ENCODE results near the gene COLGALT1. TPM values are rescaled to one million over a fixed set of nuclear protein-coding genes. Genes with fewer than 3 reads are reported as not detected.
A peak's percentile ranks its signal among the peaks of the same experiment; 100 is the strongest.

The COLGALT1 gene
- total and polyA plus RNA-seq, 9 of the 15 experiments (the other 6 are each of a cell fraction or from before 2014, with no cell fraction given): 4.9 to 119 (median 82.6) TPM

GRCh38 chr19:17605761-17606589 lies 50.5 kb downstream of the COLGALT1 start (continued):
- TF ChIP-seq ZNF609 (CRISPR knock-in tag; IDR thresholded peaks at IDR 0.05; ENCODE audit: borderline replicate concordance): peak; percentile 80; the same call in 1 of the 2 replicates
- no peak for TF ChIP-seq PRPF4 (IDR thresholded peaks at IDR 0.05; ENCODE audit: insufficient read depth, low read depth, low read length, poor library complexity, severe bottlenecking)
- peak; percentile 98 for TF ChIP-seq TFAP4 (CRISPR knock-in tag; IDR thresholded peaks at IDR 0.05; ENCODE audit: borderline replicate concordance)
- TF ChIP-seq TRIM25 (IDR thresholded peaks at IDR 0.05; ENCODE audit: borderline replicate concordance): no peak
- TF ChIP-seq NCOA6 (IDR thresholded peaks at IDR 0.05): no peak
- no peak for TF ChIP-seq CUX1 (CRISPR knock-in tag; IDR thresholded peaks at IDR 0.05)
- TF ChIP-seq ZNF76 (CRISPR knock-in tag; IDR thresholded peaks at IDR 0.05; ENCODE audit: borderline replicate concordance): no peak
- TF ChIP-seq ZC3H11A (IDR thresholded peaks at IDR 0.05; ENCODE audit: low read depth, low read length): no peak
- no peak for TF ChIP-seq ZBTB34 (CRISPR knock-in tag; IDR thresholded peaks at IDR 0.05)
- no peak for TF ChIP-seq HDGF (IDR thresholded peaks at IDR 0.05)

Measured in K562 (cell line).